ENCODE data around the gene DPCD. TPM values are rescaled to one million over a fixed set of nuclear protein-coding genes. Genes with fewer than 3 reads are reported as not detected.

The DPCD gene
- total RNA-seq, 1 experiment from 2014 or later, result 12.5 TPM

DNA sequence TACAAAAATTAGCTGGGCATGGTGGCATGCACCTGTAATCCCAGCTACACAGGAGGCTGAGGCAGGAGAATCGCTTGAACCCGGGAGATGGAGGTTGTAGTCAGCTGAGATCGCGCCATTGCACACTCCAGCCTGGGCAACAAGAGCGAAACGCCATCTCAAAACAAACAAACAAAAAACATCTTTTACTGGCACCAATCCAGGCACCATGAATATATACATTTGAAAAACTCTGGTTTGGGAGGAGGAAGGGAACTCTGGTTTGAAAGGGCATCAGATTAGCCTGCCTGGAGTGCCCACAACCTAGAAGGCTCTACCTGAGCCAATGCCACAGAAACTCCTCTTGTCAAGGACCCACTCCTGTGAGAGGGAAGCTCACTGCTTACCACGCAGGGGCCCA is 16.0 kb upstream of the DPCD start:
- no peak for DNase-seq
- Mint-ChIP-seq H3K9me3 (ENCODE audit: low read depth, unreplicated experiment) (no peaks in the 10 kb centered on the region), H3K36me3 (ENCODE audit: insufficient read depth, unreplicated experiment) (peaks cover 19% of the 10 kb centered on the region), H3K4me3 (ENCODE audit: low read depth, unreplicated experiment) (no peak overlapping the region), H3K4me1 (ENCODE audit: low read depth, unreplicated experiment) (no peaks in the 10 kb centered on the region), H3K27me3 (ENCODE audit: unreplicated experiment) (peaks cover 43% of the 10 kb centered on the region), H3K27ac (ENCODE audit: unreplicated experiment) (no peak overlapping the region)
- CTCF ChIA-PET, result interaction anchor here (1.5 kb wide), 1 partner anchor 209 kb away, joined by 3 read pairs; no protein-coding TSS in a partner anchor
- TF ChIP-seq, protein P1, sequence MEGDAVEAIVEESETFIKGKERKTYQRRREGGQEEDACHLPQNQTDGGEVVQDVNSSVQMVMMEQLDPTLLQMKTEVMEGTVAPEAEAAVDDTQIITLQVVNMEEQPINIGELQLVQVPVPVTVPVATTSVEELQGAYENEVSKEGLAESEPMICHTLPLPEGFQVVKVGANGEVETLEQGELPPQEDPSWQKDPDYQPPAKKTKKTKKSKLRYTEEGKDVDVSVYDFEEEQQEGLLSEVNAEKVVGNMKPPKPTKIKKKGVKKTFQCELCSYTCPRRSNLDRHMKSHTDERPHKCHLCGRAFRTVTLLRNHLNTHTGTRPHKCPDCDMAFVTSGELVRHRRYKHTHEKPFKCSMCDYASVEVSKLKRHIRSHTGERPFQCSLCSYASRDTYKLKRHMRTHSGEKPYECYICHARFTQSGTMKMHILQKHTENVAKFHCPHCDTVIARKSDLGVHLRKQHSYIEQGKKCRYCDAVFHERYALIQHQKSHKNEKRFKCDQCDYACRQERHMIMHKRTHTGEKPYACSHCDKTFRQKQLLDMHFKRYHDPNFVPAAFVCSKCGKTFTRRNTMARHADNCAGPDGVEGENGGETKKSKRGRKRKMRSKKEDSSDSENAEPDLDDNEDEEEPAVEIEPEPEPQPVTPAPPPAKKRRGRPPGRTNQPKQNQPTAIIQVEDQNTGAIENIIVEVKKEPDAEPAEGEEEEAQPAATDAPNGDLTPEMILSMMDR (IDR thresholded peaks at IDR 0.05; ENCODE audit: unreplicated experiment), result no peak
- intact Hi-C loops (cut with micrococcal nuclease; ENCODE audit: unreplicated experiment), result loop anchor here (5.0 kb wide), 2 partner anchors 360 to 410 kb away; no protein-coding TSS in a partner anchor
- BruUV-seq (replicated peaks), result no TSS peak

DNA sequence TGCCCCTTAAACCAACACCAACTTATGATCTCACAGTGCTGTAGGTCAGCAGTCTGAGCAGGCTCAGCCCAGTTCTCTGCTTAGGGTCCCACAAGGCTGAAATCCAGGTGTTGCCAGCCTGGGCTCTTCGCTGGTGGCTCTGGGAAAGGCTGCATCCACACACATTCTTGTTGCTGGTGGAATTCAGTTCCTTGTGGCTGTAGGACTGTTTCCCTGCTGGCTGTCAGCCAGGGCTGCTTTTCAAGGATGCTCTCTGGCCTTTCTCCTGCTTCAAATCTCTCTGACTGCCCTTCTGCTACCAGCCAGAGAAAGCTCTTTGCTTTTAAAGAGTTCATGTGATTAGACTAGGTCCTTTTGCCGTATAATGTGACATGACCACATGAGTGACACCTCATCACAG is 15.3 kb upstream of the DPCD start:
- H3K27me3 Mint-ChIP-seq (ENCODE audit: unreplicated experiment), result peaks cover 36% of the 10 kb centered on the region
- H3K27ac Mint-ChIP-seq (ENCODE audit: unreplicated experiment), result no peak overlapping the region
- no peak overlapping the region for H3K4me3 Mint-ChIP-seq (ENCODE audit: low read depth, unreplicated experiment)
- BruUV-seq (replicated peaks), result no TSS peak
- no peaks in the 10 kb centered on the region for H3K9me3 Mint-ChIP-seq (ENCODE audit: low read depth, unreplicated experiment)
- intact Hi-C loops (cut with micrococcal nuclease; ENCODE audit: unreplicated experiment), result loop anchor here (5.0 kb wide), 2 partner anchors 360 to 410 kb away; no protein-coding TSS in a partner anchor
- DNase-seq, result no peak
- TF ChIP-seq, protein P1 (IDR thresholded peaks at IDR 0.05; ENCODE audit: unreplicated experiment), result no peak
- H3K4me1 Mint-ChIP-seq (ENCODE audit: low read depth, unreplicated experiment), result no peaks in the 10 kb centered on the region
- peaks cover 19% of the 10 kb centered on the region for H3K36me3 Mint-ChIP-seq (ENCODE audit: insufficient read depth, unreplicated experiment)
- CTCF ChIA-PET, result no interaction called here

DNA sequence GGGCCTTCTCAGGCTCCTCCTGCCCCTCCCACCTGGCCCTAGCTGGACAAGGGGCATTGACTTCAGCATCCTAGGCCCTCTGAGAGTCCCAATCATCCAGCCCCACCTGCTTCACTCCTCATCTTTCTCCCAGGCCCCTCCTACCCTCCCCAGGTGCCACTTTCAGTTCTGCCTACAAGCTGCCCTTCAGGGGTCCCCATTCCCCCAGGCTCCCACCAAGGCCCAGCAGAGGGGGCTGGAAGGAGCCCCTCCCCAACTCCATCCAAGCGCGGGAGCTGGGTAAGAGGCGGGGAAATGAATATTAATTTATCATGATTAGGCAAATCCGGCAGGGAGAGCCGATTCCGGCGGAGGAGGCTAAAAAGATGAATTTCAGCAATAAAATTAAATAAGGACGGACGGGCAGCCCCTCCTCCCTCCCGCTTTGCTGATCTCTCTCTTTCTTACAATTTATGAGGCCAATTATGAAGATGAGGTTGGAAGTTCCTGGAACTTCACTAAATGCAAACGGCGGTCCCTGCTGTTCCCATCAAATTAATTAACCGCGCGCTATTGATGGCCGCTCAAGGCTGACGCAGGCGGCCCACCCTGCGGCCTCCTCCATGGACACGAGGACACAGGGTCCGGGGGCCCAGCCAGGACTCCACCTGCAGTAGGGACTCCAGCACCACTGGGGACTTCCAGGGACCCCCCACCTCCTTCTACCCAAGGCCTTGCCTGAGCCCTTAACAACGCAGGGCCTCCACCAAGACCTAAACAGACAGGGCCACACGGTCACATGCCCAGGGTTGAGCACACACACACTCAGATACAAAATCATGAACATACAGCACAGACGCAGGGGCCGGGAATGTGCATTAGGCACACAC is 14.0 kb upstream of the DPCD start:
- intact Hi-C loops (cut with micrococcal nuclease; ENCODE audit: unreplicated experiment), result loop anchor here (5.0 kb wide), 2 partner anchors 362 to 412 kb away; no protein-coding TSS in a partner anchor
- no peak for DNase-seq
- Mint-ChIP-seq H3K27me3 (ENCODE audit: unreplicated experiment) (peaks cover 23% of the 10 kb centered on the region), H3K27ac (ENCODE audit: unreplicated experiment) (no peak overlapping the region), H3K36me3 (ENCODE audit: insufficient read depth, unreplicated experiment) (peaks cover 18% of the 10 kb centered on the region), H3K4me3 (ENCODE audit: low read depth, unreplicated experiment) (no peak overlapping the region), H3K9me3 (ENCODE audit: low read depth, unreplicated experiment) (no peaks in the 10 kb centered on the region), H3K4me1 (ENCODE audit: low read depth, unreplicated experiment) (no peaks in the 10 kb centered on the region)
- TF ChIP-seq, protein P1 (IDR thresholded peaks at IDR 0.05; ENCODE audit: unreplicated experiment), result no peak
- CTCF ChIA-PET, result no interaction called here
- no TSS peak for BruUV-seq (replicated peaks)

DNA sequence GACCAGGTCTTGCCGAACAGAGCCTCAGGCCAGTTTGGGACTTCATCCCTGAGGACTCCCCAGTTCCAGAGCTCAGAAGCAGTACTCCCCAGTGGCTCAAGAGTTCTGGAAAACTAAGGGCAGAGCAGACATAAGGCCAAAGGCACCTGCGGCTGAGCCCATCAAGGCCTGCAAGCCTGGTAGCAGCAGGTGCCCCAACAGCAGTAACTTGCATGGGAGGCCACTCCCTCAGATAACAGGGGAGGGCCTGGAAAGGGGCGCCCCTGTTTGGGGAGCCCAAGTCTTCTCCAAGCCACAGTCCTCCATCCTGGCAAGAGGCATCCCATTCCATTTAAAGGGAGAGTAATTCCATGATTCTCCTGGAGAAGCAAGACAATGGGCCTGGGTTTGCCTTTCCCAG is 13.0 kb upstream of the DPCD start:
- no peaks in the 10 kb centered on the region for H3K9me3 Mint-ChIP-seq (ENCODE audit: low read depth, unreplicated experiment)
- no peak overlapping the region for H3K4me3 Mint-ChIP-seq (ENCODE audit: low read depth, unreplicated experiment)
- peaks cover 9% of the 10 kb centered on the region for H3K36me3 Mint-ChIP-seq (ENCODE audit: insufficient read depth, unreplicated experiment)
- TF ChIP-seq, protein P1 (IDR thresholded peaks at IDR 0.05; ENCODE audit: unreplicated experiment), result no peak
- intact Hi-C loops (cut with micrococcal nuclease; ENCODE audit: unreplicated experiment), result no loop called here
- CTCF ChIA-PET, result no interaction called here
- peaks cover 13% of the 10 kb centered on the region for H3K27me3 Mint-ChIP-seq (ENCODE audit: unreplicated experiment)
- no peak for DNase-seq
- BruUV-seq (replicated peaks), result no TSS peak
- no peaks in the 10 kb centered on the region for H3K4me1 Mint-ChIP-seq (ENCODE audit: low read depth, unreplicated experiment)
- no peak overlapping the region for H3K27ac Mint-ChIP-seq (ENCODE audit: unreplicated experiment)

Data from Calu3 (cell line).